H1 (cell line): ENCODE data around the gene PTPRT. TPM values are rescaled to one million over a fixed set of nuclear protein-coding genes. Genes with fewer than 3 reads are reported as not detected.

Source experiments
- CHD7 ChIP-seq: fragments of 300-600 bp; sonication (generic); IDR thresholded peaks from 2 replicates; pipeline ENCODE4 v1.7.1; 2012; ENCODE audit warnings: low read length, moderate library complexity, mild to moderate bottlenecking, inconsistent platforms; ENCODE audit not compliant: insufficient replicate concordance
- E2F6 ChIP-seq: IDR thresholded peaks from 2 replicates; pipeline ENCODE4 v1.6.1; 2012; ENCODE audit warnings: inconsistent platforms
- KDM1A ChIP-seq: fragments of 200-600, 300-600 bp; sonication (generic); IDR thresholded peaks from 2 replicates; pipeline ENCODE4 v1.7.1; 2016; ENCODE audit warnings: mild to moderate bottlenecking, low read length, borderline replicate concordance
- POLR2A ChIP-seq, 2 experiments: IDR thresholded peaks; 1 replicate in 1 of 2; 2 replicates in 1 of 2; pipeline ENCODE4 v1.6.1; 2011; ENCODE audit warnings: low read depth in 2 of 2, low read length in 2 of 2, mild to moderate bottlenecking in 2 of 2; ENCODE audit errors: control extremely low read depth in 1 of 2
- POU5F1 ChIP-seq: IDR thresholded peaks from 2 replicates; pipeline ENCODE4 v1.6.1; 2011; ENCODE audit warnings: low read depth, mild to moderate bottlenecking, low read length, moderate library complexity
- polyA plus RNA-seq, 7 experiments: library from polyadenylated mRNA; depleted of rRNA in 3 of 7; stranded (reverse) in 5 of 7; unstranded in 2 of 7; fragments of >200 nt in 5 of 7; fragments of 200-250 nt in 2 of 7; gene quantifications; 1 replicate in 5 of 7; 2 replicates in 1 of 7; 4 replicates in 1 of 7; pipeline versions ENCODE4 v1.2.1 to v1.2.3, GENCODE V29; 2011 to 2013; ENCODE audit warnings: missing spikeins in 2 of 7, mixed read lengths in 2 of 7
- total RNA-seq: library from RNA; stranded (reverse); fragmentation: NEBNext Ultra II Directional; extraction: Animal tissue kit (Norgen Biotek cat#: 25700); gene quantifications from 2 replicates; pipeline ENCODE4 v1.2.1, GENCODE V29; 2021

Gene PTPRT
- total and polyA plus RNA-seq, 2 of the 8 experiments (the other 6 are each of a cell fraction or from before 2014, with no cell fraction given): 0.33 to 1.8 TPM

- TF ChIP-seq CHD7 (no peak), POLR2A (IDR thresholded peaks at IDR 0.05; ENCODE audit: control extremely low read depth in 1 of 2, low read depth in 2 of 2, low read length in 2 of 2) (no peak), POU5F1 (no peak), KDM1A (no peak), E2F6 (no peak)
These were observed 828.2 kb downstream of the PTPRT start (continued) for GRCh38 chr20:42361402-42361970.
